ENCODE data around the gene EVX1.

Gene EVX1

DNA sequence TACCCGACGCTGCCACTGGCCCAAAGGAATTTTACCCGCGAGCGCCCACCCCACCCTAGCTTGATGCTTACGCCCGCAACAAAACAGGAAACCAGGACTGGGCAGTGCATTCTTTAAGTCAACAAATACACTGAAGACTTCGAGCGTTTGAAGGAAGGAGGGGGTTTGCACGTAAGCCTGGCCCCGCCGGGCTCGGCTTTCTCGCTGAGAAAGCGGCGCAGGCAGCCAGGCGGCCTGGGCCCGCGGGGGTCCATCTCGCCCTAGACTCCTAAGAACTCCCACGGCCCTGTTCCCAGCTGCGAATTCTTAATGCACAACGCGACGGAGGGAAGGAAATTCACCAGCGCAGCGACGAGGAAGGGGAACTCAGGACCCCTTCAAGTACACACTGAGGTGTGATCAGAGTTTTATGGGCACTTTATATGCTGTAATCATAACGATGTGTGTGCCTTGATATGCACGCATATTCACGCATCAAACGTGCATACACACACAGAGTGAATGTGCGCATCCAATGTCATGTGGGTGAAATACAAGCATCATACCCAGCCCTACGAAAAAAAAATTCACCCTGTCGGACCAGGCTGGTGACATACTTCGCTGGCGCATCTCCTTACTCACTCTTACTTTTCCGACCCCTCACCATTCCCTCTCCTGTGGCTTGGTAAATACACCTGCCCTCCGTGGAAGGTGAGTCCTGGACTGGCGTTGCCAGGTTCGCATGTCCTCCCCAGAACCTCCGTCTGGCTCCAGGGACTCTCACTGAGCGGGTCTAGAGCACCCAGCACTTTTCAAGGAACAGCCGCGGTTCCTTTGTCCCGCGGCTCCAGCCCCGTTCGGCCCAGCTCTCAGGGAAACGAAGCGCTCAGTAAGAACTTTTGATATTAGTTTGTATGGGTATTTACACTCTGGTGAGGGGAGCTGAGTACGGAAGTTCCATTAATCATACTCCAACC, 37.0 kb upstream of the EVX1 start:
- DNase-seq (ENCODE audit: low read depth, low spot score): no peak

GRCh38 chr7:27207348-27207985, 35.1 kb upstream of the EVX1 start:
- DNase-seq (ENCODE audit: low read depth, low spot score): no peak

DNA sequence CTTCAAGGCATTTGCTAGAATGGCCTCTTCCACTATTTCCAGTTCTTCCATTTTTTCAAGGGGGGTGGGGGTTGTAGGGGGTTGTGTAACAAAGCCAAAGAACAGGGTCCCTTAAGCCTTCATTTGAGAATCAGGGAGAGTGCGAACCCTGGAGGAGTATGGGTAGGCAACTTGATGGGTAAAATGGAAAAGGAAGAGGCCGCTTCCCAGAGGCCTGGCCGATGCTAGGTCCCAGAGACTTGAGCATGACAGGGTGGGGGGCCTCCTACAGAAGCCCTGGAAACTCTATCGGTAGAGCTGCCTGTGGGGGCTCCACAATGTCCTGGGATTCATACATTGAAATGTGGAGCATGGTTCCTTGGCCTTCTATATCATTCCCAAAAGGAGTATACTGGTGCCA, 33.6 kb upstream of the EVX1 start:
- no peak for DNase-seq (ENCODE audit: low read depth, low spot score)

DNA sequence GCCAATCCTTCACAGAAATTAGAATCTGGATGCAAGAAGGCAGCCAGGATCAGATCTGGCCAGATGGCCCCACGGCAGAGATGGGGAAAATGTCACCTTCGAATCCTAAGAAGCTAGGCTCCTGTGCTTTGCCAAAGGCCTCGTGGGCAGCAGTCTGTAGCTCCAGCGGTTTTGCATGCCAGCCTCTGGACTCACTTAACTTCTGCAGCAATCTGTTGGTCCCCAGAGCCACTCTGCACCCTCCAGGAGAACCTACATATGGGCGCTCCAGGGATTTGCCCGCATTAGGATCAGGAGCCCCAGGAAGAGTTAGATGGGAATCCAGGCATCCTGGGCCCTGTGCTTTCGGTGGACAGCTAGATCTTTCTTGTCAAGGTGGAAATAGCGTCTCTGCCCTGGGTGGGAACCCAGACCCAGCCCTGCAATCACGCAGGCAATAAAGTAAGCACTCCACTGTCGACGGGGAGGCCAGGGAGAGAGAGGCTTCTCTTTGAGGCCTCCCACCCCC, 32.6 kb upstream of the EVX1 start:
- DNase-seq (ENCODE audit: low read depth, low spot score): no peak

GRCh38 chr7:27210441-27211083, 32.0 kb upstream of the EVX1 start:
- DNase-seq (ENCODE audit: low read depth, low spot score): no peak

DNA sequence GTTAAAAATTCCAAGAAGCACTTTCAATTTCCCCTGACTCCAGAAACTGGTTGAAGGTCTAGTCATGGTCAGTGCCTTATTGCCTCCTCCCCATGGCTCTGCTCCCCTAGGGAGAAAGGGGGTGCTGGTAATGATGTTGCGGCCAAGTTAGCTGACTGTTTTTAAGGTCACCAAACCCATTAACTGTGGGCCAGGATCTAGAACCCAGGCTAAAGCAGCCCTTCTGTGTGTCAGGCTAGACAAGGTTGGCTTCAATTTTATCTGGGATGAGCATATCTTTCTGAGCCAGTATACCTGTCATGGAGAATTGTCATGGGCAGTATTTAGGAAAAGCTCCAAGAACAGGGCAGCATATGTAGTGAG, 31.5 kb upstream of the EVX1 start:
- no peak for DNase-seq (ENCODE audit: low read depth, low spot score)

- DNase-seq (ENCODE audit: low read depth, low spot score): no peak
These were observed 30.8 kb upstream of the EVX1 start for GRCh38 chr7:27211764-27212204.

- no peak for DNase-seq (ENCODE audit: low read depth, low spot score)
These were observed 29.8 kb upstream of the EVX1 start for GRCh38 chr7:27212497-27213432.

GRCh38 chr7:27213433-27214238, 29.0 kb upstream of the EVX1 start:
- DNase-seq (ENCODE audit: low read depth, low spot score): no peak

DNA sequence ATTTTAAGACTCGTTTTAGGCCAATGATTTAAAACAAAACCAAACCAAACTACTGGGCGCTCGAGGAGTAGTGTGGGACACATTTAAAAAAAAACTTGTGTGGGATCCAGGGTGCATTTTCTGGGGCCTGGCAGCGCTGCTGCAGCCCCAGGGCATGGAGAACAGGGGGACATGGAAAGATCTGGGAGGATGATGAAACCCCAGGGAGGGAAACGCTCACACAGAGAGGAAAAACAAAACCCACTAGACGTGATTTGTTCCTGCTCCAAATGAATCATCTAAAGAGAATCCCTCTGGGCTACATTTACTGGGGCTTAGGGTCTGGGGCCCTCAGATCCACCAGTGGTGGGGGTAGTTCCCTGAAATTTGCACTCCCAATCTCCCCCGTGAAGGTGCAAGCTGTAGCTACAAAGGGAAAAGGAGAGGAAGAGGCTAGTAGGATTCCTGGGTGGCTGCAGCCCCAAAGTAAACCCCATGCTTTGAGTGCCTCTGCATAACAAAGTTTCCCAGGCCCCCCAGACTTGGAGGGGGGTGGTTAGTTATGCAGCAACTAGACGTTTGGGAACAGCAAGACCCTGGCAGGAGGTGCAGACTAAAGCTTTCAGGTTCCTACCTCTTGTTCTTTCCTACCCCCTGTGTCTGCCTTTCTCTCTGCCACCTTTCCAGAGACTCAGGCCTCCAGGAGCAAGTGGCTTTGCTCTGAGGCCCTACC, 28.2 kb upstream of the EVX1 start:
- no peak for DNase-seq (ENCODE audit: low read depth, low spot score)

DNA sequence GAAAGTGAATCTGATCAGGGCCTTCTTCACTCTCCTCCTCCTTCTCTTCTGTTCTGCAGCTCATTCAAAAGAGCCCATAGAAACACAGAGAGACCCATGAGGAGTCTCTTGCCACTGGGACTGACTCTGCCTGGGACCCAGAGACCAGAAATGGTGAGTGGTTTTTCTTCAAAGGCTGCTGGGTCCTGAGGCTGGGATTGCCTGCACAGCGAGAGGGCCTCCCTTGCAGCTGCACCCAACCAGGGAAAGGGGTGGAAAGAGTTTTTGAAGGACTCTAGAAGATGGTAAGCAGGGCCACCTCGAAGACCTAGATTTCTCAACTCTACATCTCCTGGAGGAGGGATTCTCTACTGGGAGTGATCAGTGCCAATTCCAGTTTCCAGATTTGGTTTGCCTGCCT, 27.2 kb upstream of the EVX1 start:
- DNase-seq (ENCODE audit: low read depth, low spot score): no peak

DNA sequence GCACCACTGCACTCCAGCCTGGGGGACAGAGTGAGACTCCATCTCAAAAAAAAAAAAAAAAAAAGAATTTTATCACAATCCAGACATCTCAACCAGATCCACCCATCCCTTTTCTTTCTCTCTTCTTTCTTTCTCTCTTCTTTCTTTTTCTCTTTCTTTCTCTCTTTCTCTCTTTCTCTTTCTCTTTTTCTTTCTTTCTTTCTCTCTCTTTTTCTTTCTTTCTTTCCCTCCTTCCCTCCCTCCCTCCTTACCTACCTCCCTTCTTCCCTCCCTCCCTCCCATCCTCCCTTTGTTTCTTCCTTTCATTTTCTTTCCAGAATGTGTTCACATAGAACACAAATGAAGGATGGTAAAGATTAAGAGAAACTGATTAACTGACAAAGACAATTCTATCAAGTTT, 24.7 kb upstream of the EVX1 start:
- DNase-seq (ENCODE audit: low read depth, low spot score): no peak

DNA sequence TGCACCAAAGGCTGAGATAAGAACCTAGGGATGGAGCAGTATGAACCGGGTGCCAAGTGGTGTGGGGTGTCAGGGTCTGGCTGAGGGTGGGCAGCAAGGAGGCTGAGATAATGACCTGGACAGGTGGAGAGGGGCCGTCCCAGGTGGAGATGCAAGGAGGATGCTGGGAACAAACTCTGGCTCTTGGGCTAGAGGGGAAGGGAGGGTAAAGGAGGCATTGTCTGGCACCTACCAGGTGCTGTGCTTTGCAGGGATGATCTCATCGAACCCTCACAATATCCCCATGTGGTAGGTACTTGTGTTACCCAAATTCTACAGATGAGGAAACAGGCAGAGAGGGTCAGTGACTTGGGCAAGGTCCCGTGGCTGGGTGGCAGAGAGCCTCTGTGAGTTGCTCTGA, 22.8 kb upstream of the EVX1 start:
- DNase-seq (ENCODE audit: low read depth, low spot score): no peak

DNA sequence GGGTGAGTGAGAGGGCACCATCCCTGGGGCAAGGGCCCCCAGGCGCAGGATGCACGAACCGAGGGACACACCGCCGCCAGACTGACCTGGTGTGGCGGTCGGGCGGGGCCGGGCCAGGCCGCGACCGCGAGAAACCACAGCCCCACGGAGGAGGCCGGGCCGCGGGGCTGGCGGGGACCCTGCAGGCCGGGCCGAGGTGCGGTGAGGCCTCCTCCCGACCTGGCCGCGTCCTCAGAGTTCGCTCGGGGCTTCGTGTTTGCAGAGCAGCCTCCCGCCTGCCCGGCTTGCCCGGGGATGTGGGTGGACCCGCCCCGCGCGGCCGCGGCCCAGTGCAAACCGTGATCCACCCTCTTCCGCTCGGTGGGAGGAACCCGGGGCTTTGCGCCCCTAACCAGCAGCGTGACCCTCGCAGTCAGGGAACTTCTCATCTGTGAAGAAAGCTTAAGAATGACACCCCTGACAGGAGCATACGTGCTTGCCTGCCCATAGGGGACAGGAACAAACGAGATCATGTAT, 22.1 kb upstream of the EVX1 start:
- DNase-seq (ENCODE audit: low read depth, low spot score): no peak

GRCh38 chr7:27221201-27221797, 21.3 kb upstream of the EVX1 start:
- no peak for DNase-seq (ENCODE audit: low read depth, low spot score)

DNA sequence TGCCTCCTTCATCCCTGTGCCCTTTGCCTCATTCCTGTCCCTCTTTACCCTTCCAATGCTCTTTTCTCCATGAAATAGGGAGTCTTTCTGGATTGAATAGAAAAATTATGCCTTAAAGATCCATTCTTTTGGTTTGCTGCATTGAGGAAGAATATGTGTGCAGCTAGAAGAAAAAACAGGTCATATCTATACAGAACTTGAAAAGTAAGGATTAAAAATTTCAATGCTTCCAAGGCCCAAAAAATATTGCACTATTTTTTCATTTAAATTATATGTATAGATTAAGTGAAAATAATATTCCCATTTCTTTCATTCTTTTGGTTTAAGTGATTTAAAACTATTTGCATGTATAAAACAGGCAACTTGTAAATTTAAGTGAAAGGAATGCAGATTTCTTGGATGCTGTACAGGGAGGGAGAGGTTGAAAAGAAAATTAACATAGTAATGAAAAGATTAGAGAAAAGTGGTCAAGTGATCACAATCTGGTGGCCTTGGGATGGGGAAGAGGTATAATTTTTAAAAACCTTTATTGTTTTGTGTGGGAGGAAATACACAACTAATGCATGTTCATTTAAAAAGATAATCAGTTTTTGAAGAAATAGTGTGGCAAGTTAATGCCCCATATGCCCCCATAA, 18.5 kb upstream of the EVX1 start:
- no peak for DNase-seq (ENCODE audit: low read depth, low spot score)

GRCh38 chr7:27224983-27225934, 17.3 kb upstream of the EVX1 start:
- no peak for DNase-seq (ENCODE audit: low read depth, low spot score)

- DNase-seq (ENCODE audit: low read depth, low spot score): no peak
These were observed 13.2 kb upstream of the EVX1 start for GRCh38 chr7:27229448-27229847.
